ENCODE data around the gene NUBP1. TPM values are rescaled to one million over a fixed set of nuclear protein-coding genes. Genes with fewer than 3 reads are reported as not detected.

The NUBP1 gene
- total and polyA plus RNA-seq, 9 of the 15 experiments (the other 6 are each of a cell fraction or from before 2014, with no cell fraction given): 17.2 to 55.1 (median 35.6) TPM

DNA sequence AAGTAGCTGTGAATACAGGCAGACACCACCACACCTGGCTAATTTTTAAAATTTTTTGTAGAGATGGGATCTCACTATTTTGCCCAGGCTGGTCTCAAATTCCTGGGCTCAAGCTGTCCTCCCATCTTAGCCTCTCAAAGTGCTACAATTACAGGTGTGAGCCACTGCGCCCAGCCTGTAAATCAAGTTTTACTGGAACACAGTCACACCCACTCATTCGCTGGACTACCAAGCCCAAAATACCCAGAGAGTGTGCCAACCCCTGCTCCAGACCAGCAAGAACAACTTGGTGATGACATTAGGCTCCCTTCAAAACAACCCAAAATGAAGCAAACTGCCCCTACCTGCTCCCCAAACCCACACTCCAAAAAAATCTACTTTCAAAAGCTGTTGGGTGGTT is 39.0 kb downstream of the NUBP1 start:
- BruUV-seq (replicated peaks): no TSS peak
- ChIA-PET POLR2A (no interaction called here), CTCF (ENCODE audit: low intra/inter-chr PET ratio) (no interaction called here)
- Histone ChIP-seq H3K4me1 (replicated peaks in 1 of 2; ENCODE audit: control insufficient read depth in 2 of 2, insufficient read depth in 2 of 2, low read length in 2 of 2) (no peaks in the 10 kb centered on the region), H3K9me1 (ENCODE audit: control insufficient read depth, insufficient read depth, low read length) (no peaks in the 10 kb centered on the region), H2AFZ (ENCODE audit: low read depth, low read length) (no peak overlapping the region), H3K27ac (ENCODE audit: extremely low read depth, low read depth, low read length) (no peak overlapping the region), H3K9ac (ENCODE audit: insufficient read depth in 1 of 2, low read depth in 2 of 2, low read length in 2 of 2) (no peak overlapping the region), H4K20me1 (replicated peaks; ENCODE audit: control insufficient read depth, insufficient read depth, low read length) (no peaks in the 10 kb centered on the region), H3K27me3 (ENCODE audit: control insufficient read depth in 2 of 2, insufficient read depth in 2 of 2, low read length in 2 of 2) (peaks cover 16 to 22% of the 10 kb centered on the region in 2 experiments; a peak in 4 of 5 replicates), H3K4me2 (ENCODE audit: insufficient read depth, low read length) (no peak overlapping the region), H3K9me3 (replicated peaks; ENCODE audit: control insufficient read depth, insufficient read depth, low read depth, low read length) (no peaks in the 10 kb centered on the region), H3K36me3 (ENCODE audit: control insufficient read depth, insufficient read depth, low read length) (no peaks in the 10 kb centered on the region), H3K4me3 (no peak overlapping the region), H3K79me2 (ENCODE audit: control insufficient read depth, insufficient read depth, low read length) (no peaks in the 10 kb centered on the region)
- in situ Hi-C loops (cut with MboI): no loop called here
- no peak for ATAC-seq
- FAIRE-seq: no peak
- TF ChIP-seq TEAD2 (tag; IDR thresholded peaks at IDR 0.05): no peak
- no peak for TF ChIP-seq PYGO2 (tag; IDR thresholded peaks at IDR 0.05)
- TF ChIP-seq, protein P1, sequence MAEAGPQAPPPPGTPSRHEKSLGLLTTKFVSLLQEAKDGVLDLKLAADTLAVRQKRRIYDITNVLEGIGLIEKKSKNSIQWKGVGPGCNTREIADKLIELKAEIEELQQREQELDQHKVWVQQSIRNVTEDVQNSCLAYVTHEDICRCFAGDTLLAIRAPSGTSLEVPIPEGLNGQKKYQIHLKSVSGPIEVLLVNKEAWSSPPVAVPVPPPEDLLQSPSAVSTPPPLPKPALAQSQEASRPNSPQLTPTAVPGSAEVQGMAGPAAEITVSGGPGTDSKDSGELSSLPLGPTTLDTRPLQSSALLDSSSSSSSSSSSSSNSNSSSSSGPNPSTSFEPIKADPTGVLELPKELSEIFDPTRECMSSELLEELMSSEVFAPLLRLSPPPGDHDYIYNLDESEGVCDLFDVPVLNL (CRISPR knock-in tag; IDR thresholded peaks at IDR 0.05; ENCODE audit: low read depth): no peak
- no peak for TF ChIP-seq DMBX1 (CRISPR knock-in tag; IDR thresholded peaks at IDR 0.05; ENCODE audit: borderline replicate concordance)
- TF ChIP-seq, protein P2, sequence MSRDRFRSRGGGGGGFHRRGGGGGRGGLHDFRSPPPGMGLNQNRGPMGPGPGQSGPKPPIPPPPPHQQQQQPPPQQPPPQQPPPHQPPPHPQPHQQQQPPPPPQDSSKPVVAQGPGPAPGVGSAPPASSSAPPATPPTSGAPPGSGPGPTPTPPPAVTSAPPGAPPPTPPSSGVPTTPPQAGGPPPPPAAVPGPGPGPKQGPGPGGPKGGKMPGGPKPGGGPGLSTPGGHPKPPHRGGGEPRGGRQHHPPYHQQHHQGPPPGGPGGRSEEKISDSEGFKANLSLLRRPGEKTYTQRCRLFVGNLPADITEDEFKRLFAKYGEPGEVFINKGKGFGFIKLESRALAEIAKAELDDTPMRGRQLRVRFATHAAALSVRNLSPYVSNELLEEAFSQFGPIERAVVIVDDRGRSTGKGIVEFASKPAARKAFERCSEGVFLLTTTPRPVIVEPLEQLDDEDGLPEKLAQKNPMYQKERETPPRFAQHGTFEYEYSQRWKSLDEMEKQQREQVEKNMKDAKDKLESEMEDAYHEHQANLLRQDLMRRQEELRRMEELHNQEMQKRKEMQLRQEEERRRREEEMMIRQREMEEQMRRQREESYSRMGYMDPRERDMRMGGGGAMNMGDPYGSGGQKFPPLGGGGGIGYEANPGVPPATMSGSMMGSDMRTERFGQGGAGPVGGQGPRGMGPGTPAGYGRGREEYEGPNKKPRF (IDR thresholded peaks at IDR 0.05; ENCODE audit: low read depth, low read length): no peak
- TF ChIP-seq, protein P3, sequence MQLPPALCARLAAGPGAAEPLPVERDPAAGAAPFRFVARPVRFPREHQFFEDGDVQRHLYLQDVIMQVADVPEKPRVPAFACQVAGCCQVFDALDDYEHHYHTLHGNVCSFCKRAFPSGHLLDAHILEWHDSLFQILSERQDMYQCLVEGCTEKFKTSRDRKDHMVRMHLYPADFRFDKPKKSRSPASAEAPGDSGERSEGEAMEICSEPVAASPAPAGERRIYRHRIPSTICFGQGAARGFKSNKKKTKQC (CRISPR knock-in tag; IDR thresholded peaks at IDR 0.05): no peak
- TF ChIP-seq, protein P4, sequence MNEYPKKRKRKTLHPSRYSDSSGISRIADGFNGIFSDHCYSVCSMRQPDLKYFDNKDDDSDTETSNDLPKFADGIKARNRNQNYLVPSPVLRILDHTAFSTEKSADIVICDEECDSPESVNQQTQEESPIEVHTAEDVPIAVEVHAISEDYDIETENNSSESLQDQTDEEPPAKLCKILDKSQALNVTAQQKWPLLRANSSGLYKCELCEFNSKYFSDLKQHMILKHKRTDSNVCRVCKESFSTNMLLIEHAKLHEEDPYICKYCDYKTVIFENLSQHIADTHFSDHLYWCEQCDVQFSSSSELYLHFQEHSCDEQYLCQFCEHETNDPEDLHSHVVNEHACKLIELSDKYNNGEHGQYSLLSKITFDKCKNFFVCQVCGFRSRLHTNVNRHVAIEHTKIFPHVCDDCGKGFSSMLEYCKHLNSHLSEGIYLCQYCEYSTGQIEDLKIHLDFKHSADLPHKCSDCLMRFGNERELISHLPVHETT (CRISPR knock-in tag; conservative IDR thresholded peaks at IDR 0.05 in 1 of 2, IDR thresholded peaks at IDR 0.05 in 1 of 2): no peak
- TF ChIP-seq, protein P5, sequence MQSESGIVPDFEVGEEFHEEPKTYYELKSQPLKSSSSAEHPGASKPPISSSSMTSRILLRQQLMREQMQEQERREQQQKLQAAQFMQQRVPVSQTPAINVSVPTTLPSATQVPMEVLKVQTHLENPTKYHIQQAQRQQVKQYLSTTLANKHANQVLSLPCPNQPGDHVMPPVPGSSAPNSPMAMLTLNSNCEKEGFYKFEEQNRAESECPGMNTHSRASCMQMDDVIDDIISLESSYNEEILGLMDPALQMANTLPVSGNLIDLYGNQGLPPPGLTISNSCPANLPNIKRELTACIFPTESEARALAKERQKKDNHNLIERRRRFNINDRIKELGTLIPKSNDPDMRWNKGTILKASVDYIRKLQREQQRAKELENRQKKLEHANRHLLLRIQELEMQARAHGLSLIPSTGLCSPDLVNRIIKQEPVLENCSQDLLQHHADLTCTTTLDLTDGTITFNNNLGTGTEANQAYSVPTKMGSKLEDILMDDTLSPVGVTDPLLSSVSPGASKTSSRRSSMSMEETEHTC (IDR thresholded peaks at IDR 0.05): no peak
- TF ChIP-seq POU5F1 (IDR thresholded peaks at IDR 0.05; ENCODE audit: borderline replicate concordance, low read depth, low read length, partially characterized antibody): no peak
- no peak for TF ChIP-seq SIX5 (IDR thresholded peaks at IDR 0.05; ENCODE audit: borderline replicate concordance in 1 of 2, insufficient read depth in 1 of 2, low read depth in 1 of 2, low read length in 2 of 2)
- intact Hi-C loops (cut with micrococcal nuclease): no loop called here
- WGBS (ENCODE audit: insufficient coverage, low coverage, missing lambda C conversion rate): 0% methylated on average over 2 of the region's 2 CpGs
- DNase-seq (ENCODE audit: extremely low read depth in 1 of 4, low spot score in 3 of 4): no peak

Data from K562 (cell line).